GM12891 (cell line): ENCODE data around the gene CDH13.

Experiments used
- POLR2A ChIP-seq: IDR thresholded peaks from 2 replicates; pipeline ENCODE4 v1.6.1; 2011; ENCODE audit warnings: low read depth, low read length, control low read depth
- TAF1 ChIP-seq: IDR thresholded peaks from 2 replicates; pipeline ENCODE4 v1.6.1; 2011; ENCODE audit warnings: low read depth, low read length, control low read depth

GRCh38 chr16:83130039-83130438 is 503.3 kb downstream of the CDH13 start:
- no peak for TF ChIP-seq TAF1
- no peak for TF ChIP-seq POLR2A
